HCT116 (cell line): ENCODE data around the gene CKLF.

Experiments used
- CTCF ChIP-seq, 3 experiments: fragments of 200-600 bp in 1 of 3; sonication (generic) in 1 of 3; IDR thresholded peaks in 2 of 3; conservative IDR thresholded peaks in 1 of 3; 2 replicates each; pipeline ENCODE4 v1.5.1; 2012 to 2017; ENCODE audit warnings: low read depth in 2 of 3, low read length in 2 of 3, antibody characterized with exemption in 1 of 3, borderline replicate concordance in 1 of 3, control low read depth in 1 of 3, mild to moderate bottlenecking in 1 of 3, mixed read lengths in 1 of 3, mixed run types in 1 of 3, moderate library complexity in 1 of 3; ENCODE audit not compliant: insufficient read depth in 1 of 3
- EZH2phosphoT487 ChIP-seq: fragments of 200-600 bp; IDR thresholded peaks from 2 replicates; pipeline ENCODE4 v1.6.1; 2018; ENCODE audit warnings: antibody characterized with exemption, borderline replicate concordance
- POLR2A ChIP-seq: IDR thresholded peaks from 2 replicates; pipeline ENCODE4 v1.7.0; 2011; ENCODE audit warnings: borderline replicate concordance; ENCODE audit not compliant: insufficient read depth, insufficient read length; ENCODE audit errors: extremely low read depth
- POLR2AphosphoS5 ChIP-seq: IDR thresholded peaks from 2 replicates; pipeline ENCODE4 v1.6.1; 2011; ENCODE audit warnings: mild to moderate bottlenecking, low read depth, low read length, moderate library complexity
- SIN3A ChIP-seq: IDR thresholded peaks from 2 replicates; pipeline ENCODE4 v1.6.1; 2012; ENCODE audit warnings: low read depth
- ZNF274 ChIP-seq: fragments of 200-500 bp; sonication (Bioruptor generic); IDR thresholded peaks from 2 replicates; pipeline ENCODE4 v1.6.1; 2014; ENCODE audit warnings: mild to moderate bottlenecking, low read depth, low read length, inconsistent platforms

GRCh38 chr16:66594739-66595138 is 42.4 kb downstream of the CKLF start:
- TF ChIP-seq POLR2A (no peak), CTCF (IDR thresholded peaks at IDR 0.05 in 2 of 3, conservative IDR thresholded peaks at IDR 0.05 in 1 of 3; ENCODE audit: borderline replicate concordance in 1 of 3, insufficient read depth in 1 of 3, low read depth in 2 of 3, low read length in 2 of 3) (no peak), ZNF274 (no peak), SIN3A (no peak), POLR2AphosphoS5 (no peak), EZH2phosphoT487 (no peak)
